Stimulated activated CD4-positive, alpha-beta T cell treated with anti-CD3 and anti-CD28 coated beads, Interleukin-15, amount 100 ng/mL, for 24 hours (primary cell): ENCODE data around the gene SASH1.

Source experiments
- DNase-seq: peaks from one replicate; pipeline ENCODE4 v3.0.0-alpha.2; 2020

The SASH1 gene

DNA sequence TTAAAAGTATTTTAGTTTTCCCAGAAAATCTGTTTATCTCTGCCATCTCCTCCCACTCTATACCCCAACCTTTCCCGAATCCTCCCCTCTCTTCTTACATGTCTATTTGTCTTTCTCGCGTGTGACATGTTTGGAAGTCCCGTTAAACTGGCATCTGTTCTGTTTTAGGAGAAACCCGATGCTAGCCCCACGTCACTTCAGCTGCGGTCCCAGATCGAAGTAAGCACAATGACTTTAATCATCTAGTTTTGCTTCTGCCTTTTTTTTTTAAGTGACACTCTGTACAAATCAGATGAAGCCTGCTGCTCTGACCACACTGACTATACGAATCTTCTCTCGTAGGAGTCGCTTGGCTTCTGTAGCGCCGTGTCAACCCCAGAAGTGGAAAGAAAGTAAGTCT, 97.4 kb downstream of the SASH1 start:
- DNase-seq: no peak

DNA sequence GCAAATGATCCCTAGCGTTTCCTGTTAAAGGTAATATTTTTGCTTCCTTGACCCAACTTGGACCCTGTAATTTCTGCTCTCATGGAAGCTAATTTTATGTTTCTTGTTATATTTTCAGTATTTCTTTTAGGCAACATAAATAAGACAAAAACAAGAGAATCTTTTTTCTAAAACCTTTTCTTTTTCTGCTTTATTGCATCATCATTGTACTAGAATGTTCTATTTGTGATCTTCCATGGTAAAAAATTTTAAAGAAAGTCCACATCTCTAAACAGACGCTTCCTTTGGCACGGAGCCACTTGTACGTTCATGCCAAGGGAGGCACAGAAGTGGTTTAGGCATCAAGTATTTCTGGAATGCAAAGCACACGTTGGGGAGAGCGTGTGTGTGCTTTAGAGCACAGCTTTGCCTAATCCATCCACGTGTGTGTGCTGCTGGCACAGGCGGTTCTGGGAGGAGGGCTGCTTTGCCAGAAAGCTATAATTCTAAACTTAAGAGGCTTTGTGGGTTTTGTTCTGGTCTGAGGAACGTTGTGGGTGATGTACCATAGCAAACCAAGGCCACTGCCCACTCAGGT, 98.3 kb downstream of the SASH1 start:
- peak; percentile 3 for DNase-seq

DNA sequence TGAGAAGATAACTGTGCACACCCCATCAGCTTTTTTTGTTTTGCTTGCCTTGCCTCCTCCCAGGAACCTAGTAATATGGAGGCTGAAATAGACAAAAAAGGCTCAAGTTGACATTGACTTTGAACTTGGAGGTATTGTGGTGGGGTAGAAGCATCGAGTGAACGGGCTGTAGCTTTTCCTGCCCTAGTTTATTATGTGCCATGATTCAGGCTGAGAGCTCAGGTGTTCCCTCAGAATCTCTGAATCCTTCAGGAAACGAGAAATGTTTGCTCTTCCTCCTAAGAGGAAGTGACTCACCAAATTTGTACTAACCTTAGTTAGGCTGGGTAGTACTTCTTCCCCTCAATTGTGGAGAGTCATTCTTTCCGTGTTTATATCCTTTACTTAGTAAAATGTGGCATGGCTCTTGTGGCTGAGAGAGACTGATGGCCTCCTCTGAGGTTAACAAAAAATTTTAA, 98.8 kb downstream of the SASH1 start:
- peak; percentile 24 for DNase-seq

DNA sequence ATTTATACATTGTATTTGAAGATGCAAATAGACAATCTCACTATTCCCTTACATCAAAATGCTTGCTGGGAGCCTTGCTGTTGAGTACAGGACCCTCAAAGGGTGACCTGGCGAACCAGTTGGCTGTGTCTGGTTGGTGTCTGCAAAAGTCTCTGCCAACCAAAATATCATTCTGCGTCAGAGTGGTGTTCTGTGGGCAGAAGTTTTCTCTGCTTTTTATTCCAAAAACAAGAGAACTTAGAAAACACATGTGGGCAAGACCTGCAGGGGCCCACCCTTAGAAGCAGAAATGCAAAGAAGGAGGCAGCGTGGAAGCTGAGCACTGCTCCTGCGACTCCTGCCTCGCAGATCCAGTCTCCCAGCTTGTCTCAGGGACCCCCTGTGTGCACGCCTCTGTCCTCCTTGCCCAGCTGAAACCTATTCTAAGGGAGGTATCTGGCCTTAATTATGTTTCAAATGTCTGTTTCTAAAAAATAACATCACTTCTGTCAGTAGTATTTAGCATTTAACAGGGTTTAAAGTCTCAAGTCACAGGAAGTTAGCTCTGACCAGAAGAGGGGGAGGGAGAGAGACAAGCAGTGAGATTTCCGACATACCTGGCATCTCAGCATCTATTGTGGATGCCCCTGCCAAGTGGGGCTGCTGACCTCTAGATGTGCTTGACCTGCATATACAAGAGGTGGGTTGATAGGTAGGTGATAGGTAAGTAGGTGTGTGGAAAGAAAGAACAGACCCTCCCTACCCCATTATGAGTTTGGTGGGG, 101.3 kb downstream of the SASH1 start:
- DNase-seq: no peak

DNA sequence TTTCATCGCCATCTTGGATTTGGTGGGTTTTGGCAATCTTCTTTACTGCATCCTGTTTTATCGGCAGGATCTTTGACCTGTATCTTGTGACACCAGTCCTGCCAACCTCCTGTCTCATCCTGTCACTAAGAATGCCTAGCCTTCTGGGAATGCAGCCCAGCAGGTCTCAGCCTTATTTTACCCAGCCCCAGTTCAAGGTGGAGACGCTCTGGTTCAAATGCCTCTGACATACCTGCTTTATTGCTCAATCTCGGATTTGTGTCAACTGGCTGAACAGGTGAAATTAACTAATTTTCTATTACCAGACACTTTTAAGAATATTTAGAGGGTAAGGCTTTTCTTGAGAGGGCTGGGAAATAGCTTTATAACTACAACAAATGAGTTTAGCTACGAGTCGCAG, 102.5 kb downstream of the SASH1 start:
- DNase-seq: no peak

DNA sequence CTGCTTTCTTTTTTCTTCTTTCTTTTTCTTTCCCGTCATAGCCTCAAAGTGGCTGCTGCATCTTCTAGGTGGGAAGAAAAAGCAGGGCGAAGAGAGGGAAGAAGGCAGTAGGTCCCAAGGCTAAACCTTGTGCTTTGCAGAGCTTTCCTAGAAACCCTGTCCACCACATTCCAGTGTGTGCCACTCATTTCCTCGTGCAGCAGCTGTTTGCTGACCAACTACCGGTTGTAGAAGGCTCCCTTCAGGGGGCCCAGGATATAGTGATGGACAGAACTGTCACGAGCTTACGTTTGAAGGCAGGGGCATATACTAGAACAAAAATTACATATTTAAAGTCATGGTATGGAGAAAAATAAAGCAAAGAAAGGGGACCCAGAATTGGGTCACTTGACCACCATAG, 103.0 kb downstream of the SASH1 start:
- no peak for DNase-seq

DNA sequence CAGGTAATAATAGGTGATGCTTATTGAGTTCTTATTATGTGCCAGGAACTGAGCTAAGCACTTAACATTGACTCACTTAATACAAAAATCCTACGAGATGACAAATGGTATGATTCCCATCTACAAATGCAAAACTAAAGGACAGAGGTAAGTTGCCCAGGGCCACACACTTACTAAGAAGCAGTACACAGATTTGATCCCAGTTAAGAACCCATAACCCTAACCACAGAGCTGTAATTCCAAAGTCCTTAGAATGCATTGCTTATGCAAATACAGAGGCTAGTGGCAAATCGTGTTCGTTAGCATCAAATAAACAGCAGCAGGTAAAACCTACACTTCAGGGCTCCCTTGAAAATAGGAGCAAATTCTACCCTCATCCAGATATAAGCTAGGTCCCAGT, 104.0 kb downstream of the SASH1 start:
- DNase-seq: no peak

DNA sequence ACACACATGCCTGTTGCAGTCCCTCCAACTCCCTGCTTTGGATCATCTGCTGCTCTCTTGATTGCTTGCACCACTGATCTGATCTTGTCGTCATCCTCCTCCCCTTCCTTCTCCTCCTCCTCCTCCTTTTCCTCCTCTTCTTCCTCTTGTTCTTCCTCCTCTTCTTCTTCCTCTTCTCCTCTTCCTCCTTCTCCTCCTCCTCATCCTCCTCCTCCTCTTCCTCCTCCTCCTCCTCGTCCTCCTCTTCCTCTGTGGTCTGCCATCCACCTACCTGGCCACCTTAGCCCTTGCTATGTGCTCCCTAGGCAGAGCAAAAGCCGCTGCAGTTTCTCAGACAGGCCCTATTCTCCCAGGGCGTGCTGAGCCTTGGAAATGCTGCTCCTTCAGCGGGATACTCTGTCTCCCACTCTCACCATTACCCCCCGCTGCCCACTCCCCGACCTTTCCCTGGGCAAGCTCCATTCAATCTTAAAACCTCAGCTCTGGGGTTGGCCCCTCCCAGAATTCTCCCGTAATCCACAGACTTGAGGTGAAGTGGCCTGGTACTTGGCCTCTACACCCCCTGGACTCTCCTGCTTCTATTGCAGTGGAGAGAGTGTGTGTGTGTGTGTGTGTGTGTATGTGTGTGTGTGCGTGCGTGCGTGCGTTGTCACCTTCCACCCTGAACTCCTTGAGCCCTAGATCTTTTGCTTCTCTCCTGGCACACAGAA, 105.0 kb downstream of the SASH1 start:
- no peak for DNase-seq

DNA sequence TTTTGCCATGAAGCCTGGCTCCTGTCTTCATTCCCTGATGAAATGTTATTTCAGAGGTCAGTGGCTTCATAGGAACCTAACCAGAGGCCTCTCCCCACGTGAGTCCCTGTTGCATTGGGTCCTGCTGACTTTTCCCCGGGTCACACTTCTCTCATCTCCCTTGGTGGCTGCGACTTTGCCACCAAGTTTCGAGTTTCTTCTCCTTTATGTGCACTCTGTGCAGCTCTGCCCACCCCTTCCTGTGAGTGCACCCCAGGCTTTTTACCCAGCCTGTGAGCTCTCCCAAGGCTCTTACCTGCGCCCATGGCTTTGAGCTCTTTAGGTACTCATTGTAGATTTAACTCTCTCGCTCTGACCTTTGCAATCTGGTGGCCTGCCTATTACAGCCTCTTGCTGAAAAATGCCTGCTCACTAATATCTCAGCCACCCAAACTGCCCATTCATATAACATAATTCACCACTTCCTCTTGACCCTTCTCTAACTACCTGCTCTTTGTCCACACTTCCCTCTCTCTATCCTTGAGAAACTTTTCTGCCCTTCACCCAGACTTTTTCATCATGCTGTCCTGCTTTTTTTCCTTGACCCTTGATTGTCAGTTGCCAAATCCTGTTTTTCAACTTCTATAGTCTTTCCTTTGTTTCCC, 105.9 kb downstream of the SASH1 start:
- DNase-seq: peak; percentile 41

DNA sequence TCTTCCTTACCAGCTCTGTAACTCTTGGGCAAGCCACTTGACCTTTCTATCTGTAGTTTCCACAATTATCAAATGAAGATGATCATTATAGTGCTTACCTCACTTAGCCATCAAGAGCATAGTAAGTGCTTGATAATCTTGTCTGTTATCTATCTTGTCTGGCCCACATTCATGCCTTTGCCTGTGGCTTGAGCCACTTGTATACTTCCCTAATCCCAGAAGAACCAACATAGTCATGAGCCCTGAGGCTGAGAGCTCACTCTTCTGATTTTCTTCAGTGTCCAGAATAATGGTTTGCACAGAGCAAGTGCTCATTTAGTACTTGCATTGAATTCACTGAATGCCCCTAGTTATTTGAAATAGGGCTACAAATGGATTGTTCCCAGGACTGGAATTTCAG, 108.2 kb downstream of the SASH1 start:
- no peak for DNase-seq

DNA sequence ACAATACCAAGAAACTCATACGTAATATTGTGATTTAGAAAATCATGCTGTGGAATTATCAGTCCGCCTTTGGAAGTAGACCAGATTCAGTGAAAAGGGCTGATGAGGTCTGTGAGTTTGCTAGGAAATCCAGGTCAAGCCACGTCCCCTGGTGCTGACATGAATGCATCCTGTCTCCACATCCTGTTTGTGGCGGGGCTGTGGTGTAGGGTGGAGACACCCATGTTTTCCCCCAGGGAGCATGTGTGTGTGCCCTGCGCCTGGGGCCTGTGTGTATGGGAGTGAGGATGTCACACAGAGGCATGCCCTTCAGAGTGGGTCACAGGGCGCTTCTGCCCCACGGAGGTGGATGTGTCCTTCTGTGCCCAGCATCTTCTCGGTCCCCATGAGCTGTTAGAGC, 109.1 kb downstream of the SASH1 start:
- peak; percentile 43 for DNase-seq

DNA sequence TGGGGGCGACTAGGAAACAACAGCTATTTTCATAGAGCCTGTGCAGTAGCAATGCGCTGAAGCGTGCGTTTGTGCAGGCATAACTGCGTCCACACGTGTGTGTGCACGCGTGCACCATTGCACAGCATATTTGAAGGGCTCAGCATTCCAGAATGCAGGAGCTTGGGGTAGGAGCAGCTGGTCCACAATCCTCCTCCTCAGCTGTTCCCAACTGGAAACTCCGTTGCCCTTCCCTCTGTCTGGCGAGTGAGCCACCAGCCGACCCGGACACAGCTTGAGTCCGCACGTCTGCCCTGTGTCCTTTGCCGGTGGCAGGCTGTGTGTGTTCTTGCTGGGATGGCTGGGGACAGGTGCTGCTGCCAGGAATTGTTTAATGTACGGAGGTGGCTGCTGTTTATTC, 110.2 kb downstream of the SASH1 start:
- no peak for DNase-seq

DNA sequence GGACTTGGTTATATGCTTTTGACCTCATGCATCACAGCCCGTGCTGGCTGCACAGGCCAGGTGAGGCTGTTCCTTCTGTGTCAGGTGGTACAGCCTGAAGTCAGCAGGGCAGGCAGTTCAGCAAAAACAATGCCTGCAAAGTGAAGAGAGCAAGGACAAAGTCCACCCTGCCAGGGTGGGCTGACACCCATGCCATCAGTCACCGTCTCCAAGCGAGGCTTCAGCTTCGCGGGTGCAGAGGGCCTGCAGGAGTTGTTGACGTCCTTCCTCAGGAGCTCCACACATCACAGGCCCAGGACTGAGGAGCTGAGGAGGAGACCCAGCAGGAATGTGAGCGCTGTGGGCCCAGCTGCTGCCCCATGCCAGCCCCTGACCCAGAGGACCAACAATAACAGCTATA, 111.3 kb downstream of the SASH1 start:
- DNase-seq: no peak

DNA sequence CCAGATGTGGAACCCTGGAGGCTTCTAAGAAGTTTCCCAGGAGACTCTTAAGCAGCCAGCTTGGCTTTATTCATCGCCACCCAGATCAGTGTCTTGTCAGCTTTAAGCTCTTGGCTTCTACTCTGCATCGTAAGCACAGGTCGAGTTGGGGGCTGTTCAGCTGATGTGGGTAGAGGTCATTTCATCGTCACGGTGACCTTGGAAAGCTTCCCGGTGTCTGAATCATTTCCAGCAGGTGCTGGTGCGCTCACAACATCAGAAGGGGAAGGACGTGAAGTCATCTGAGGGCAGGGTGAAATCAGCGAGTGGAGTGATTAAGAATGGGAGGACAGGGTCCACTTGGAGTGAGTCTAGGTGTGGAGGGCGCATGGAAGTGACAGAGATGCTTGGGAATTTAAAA, 112.6 kb downstream of the SASH1 start:
- no peak for DNase-seq

DNA sequence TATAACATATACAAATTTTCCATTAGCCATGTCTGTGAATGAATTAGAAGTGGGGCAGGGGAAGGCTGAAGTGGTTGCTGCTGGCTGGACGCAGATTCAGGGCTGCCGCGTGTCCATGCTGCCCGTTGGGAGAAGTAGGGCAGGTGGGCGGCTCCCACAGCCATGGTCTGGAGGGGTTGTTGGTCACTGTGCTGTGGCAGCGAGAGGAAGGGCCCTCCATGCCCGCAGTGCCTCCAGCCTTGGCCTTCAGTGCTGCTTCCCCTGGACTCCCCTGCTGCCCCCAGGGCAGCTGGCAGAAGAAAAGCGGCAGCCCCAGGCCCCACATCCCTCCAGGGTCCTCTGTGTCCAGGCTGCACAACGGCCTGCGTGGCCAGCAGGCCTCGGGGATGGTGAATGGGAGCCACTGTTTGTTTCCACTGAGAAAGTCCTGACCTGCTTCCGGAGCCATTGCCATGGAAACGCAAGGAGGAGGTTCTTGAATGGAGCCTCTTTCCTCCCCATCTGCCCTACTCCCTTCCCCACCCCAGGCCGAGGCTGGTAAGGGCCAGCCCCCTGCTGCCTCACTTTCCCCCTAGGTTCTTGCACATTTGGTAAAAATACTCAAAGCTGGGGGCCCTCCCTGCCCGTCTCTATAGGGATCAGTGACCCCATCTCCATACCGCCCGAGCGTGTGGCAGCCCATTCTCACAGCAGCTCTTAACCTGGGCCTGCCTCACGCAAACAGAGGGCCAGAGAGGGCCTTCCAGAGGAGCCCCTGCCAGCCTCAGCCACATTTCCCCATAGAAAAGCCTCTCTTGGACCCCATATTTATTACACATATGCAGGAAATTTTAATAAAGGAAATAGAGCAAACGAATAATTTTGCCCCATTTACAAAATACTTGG, 113.3 kb downstream of the SASH1 start:
- DNase-seq: no peak

DNA sequence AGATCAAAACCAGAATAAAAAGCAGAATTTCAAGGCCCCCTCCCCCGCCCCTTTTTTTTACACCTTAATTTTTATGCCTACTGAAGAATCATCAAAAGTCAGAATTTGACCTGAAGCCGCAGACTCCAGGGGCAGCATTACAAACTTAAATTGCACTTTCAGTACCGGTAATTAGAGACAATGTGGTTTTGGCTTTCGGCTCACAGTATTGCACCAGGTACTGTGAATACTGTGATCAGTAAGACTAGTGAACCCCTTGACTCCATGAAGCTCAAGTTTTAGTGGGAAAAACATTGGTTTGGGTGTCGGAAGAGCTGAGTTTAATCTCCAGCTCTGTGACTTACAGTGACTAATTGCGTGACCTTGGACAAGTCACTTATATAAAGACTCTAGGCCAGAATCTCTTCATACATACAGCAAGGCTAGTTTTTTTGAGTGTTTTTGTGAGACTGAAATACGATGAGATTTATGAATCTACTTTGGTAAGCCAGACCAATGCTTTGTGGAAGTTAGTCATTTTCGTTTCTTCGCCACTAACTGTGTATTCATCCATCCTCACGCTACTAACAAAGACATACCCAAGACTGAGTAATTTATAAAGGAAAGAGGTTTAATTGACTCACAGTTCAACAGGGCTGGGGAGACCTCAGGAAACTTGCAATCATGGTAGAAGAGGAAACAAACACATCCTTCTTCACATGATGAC, 114.7 kb downstream of the SASH1 start:
- no peak for DNase-seq

DNA sequence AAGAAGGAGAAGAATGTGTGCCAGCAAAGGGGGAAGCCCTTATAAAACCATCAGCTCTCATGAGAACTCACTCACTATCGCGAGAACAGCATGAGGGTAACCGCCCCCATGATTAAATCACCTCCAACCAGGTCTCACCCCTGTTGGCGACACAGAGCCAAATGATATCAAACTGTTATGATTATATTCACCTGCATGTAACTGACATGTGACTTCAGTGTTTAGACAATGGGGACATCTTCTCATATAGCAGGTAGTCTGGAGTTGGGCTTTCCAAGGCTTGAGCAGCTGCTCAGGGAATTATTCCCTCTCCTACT, 115.2 kb downstream of the SASH1 start:
- DNase-seq: no peak

DNA sequence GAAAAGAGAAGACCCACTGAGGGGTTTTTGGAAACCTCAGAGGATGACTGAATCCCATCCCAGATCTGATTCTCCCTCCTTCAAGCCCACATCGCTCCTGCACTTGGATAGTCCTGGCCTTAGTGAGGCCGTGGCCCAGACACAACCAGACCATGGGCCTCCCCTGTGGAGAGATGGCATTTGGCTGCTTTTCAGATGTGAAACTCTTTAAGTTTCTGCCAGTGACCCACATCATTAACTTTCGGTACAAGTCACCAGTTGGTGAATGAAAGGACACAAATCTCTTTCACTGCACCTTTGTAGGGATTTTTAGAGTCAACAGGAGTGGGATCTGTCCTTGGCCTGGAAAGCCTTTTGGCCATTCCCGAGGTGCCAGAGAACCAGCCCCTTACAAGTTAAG, 116.6 kb downstream of the SASH1 start:
- DNase-seq: no peak

DNA sequence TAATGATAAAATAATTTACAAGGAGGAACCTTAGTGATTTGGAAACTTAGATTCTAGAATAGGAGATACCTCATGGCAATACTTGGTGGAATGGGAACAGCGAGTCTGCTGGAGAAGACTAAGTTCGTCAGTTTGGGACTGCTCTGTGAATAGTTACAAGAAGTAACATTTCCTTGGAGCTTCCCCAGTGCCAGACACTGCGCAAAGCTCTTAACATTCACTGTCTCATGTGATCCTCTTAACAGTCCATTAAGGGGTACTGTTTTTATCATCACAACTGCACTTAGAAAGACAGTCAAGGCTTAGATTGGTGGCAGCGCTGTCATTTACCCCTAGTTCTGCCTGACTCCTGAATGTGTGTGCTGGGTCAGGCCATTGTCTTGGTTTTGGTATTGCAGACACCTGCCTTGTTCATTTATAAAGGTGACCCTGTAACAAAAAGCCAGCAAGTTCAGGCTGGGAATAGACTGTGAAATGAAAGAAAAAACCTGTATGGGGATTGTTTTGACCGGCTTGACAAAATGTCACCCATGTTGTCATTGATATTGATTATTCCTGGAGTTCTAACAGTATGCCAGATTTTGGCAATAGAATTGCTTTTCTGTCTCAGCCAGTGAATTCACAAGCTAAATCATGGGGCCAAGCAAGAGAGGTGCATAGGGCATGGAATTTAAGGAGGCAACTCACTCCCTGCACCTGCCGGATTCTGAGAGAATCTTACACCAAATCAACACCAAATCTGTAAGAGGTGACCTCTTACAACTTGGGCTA, 118.4 kb downstream of the SASH1 start:
- DNase-seq: no peak

DNA sequence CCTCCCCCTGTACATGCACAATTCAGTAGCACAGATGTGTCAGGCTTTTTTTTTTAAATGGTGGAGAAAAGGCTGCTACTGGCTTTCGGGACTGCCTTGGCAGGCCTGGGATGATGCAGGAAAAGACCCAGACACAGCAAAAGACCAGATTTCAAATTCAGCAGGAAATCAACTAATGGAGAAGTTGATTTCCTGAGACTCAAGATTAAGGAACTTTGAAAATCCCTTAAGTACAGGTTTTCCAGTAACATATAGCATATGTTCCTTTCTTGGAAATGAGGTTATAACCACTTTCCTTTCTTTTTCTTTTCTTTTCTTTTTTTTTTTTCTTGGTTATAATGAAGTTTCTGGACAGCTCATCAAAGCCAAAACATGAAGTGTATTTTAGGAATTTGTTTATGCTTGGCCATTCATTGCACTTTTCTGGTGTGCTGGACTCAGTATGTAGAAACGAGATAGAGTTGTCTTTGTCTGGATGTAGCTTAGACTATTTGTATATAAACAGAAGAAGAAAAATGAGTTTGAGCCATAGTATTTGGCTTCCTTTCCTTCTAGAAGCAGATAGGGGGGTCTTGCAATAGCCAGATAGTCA, 119.4 kb downstream of the SASH1 start:
- no peak for DNase-seq

DNA sequence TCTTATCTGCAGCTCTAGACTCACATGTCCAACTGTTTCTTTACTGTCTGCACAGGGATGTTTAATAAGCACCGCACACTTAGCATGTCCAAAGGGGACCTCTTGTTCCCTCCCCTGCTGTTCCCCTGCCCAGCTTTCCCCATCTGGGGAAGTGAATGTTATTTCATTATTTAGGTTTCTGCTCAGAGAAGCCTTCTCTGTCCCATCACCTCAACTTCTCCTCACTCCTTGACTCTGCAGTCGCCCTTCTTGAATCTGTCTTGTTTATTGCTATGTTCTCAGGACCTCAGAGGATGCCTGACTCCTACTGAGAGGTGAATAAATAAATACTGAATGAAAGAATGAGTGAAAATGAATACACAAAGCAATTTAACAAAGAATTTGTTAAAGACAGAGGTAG, 121.0 kb downstream of the SASH1 start:
- DNase-seq: no peak
